Ishikawa (cell line): ENCODE measurements around the gene DHRS3.

ENCODE experiments used
- CEBPB ChIP-seq: IDR thresholded peaks from 2 replicates; pipeline ENCODE4 v1.6.1; 2012
- CREB1 ChIP-seq: IDR thresholded peaks from 2 replicates; pipeline ENCODE4 v1.6.1; 2012; ENCODE audit warnings: low read depth
- EGR1 ChIP-seq: IDR thresholded peaks from 2 replicates; pipeline ENCODE4 v1.6.1; 2012
- EP300 ChIP-seq: IDR thresholded peaks from 2 replicates; pipeline ENCODE4 v1.6.1; 2012; ENCODE audit warnings: borderline replicate concordance
- FOXM1 ChIP-seq: IDR thresholded peaks from 2 replicates; pipeline ENCODE4 v1.6.1; 2012; ENCODE audit warnings: low read depth, borderline replicate concordance
- MAX ChIP-seq: IDR thresholded peaks from 2 replicates; pipeline ENCODE4 v1.6.1; 2012
- NFIC ChIP-seq: IDR thresholded peaks from 2 replicates; pipeline ENCODE4 v1.6.1; 2012
- RAD21 ChIP-seq: IDR thresholded peaks from 2 replicates; pipeline ENCODE4 v1.6.1; 2012; ENCODE audit warnings: low read depth
- REST ChIP-seq: IDR thresholded peaks from 2 replicates; pipeline ENCODE4 v1.6.1; 2012; ENCODE audit warnings: low read depth, mild to moderate bottlenecking
- TAF1 ChIP-seq: IDR thresholded peaks from 2 replicates; pipeline ENCODE4 v1.6.1; 2012; ENCODE audit warnings: low read depth, mild to moderate bottlenecking
- TCF12 ChIP-seq: IDR thresholded peaks from 2 replicates; pipeline ENCODE4 v1.6.1; 2012; ENCODE audit warnings: low read depth
- TEAD4 ChIP-seq: IDR thresholded peaks from 2 replicates; pipeline ENCODE4 v1.6.1; 2012
- YY1 ChIP-seq: IDR thresholded peaks from 2 replicates; pipeline ENCODE4 v1.6.1; 2012; ENCODE audit warnings: low read depth
- ZBTB7A ChIP-seq: IDR thresholded peaks from 2 replicates; pipeline ENCODE4 v1.6.1; 2012; ENCODE audit warnings: low read depth

GRCh38 chr1:12609469-12610003 lies 8.5 kb downstream of the DHRS3 start:
- TF ChIP-seq NFIC (no peak), EP300 (no peak), TAF1 (no peak), MAX (no peak), RAD21 (no peak), REST (no peak), CREB1 (no peak), YY1 (no peak), FOXM1 (no peak), CEBPB (no peak), TEAD4 (no peak), ZBTB7A (no peak), EGR1 (no peak), TCF12 (no peak)
